Measurements from ENCODE around the gene PVALB. TPM values are rescaled to one million over a fixed set of nuclear protein-coding genes. Genes with fewer than 3 reads are reported as not detected.

The PVALB gene
- total and polyA plus RNA-seq, 2 of the 4 experiments (the other 2 are of a cell fraction) = not detected

DNA sequence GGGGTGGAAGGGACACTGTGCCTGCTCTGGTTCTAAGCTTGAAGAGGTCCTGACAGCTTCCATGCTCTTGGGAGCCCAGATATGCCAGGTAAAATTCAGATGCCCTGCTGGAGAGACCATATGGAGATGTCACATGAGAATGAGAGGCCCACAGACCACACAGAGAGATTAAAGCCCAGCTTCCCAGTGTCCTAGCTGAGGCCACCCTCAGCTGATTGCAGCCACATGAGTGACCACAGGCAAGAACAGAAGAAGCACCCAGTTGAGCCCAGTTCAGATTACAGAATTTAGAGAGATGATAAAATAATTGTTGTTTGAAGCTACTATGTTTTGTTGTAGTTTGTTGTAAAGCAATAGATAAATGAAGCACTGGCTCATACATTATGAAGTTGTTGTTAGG lies 14.4 kb upstream of the PVALB start:
- no peak for TF ChIP-seq SMC3 (IDR thresholded peaks at IDR 0.05; ENCODE audit: low read depth, low read length)
- TF ChIP-seq FOS (IDR thresholded peaks at IDR 0.05; ENCODE audit: low read depth, low read length) = no peak
- TF ChIP-seq MAZ (IDR thresholded peaks at IDR 0.05; ENCODE audit: borderline replicate concordance, low read depth, low read length) = no peak
- TF ChIP-seq CEBPB (IDR thresholded peaks at IDR 0.05; ENCODE audit: low read depth, low read length) = no peak
- no peak for TF ChIP-seq MXI1 (IDR thresholded peaks at IDR 0.05; ENCODE audit: borderline replicate concordance, low read depth, low read length)
- TF ChIP-seq MAFK (IDR thresholded peaks at IDR 0.05; ENCODE audit: low read depth, low read length) = no peak
- no peak for TF ChIP-seq RFX5 (IDR thresholded peaks at IDR 0.05; ENCODE audit: low read depth, low read length)
- no peak for TF ChIP-seq RCOR1 (IDR thresholded peaks at IDR 0.05; ENCODE audit: insufficient replicate concordance, low read length)
- H3K56ac ChIP-seq (ENCODE audit: extremely low read depth, insufficient read depth, low read length) = no peak overlapping the region
- no peak overlapping the region for H3K27ac ChIP-seq (ENCODE audit: insufficient read depth, low read length)
- no peak overlapping the region for H2AFZ ChIP-seq (replicated peaks; ENCODE audit: low read length, poor library complexity)
- H2BK120ac ChIP-seq (ENCODE audit: low read depth, low read length) = no peak overlapping the region
- H3K9me1 ChIP-seq (ENCODE audit: insufficient read depth, low read length) = no peaks in the 10 kb centered on the region
- no peak overlapping the region for H3K4ac ChIP-seq (ENCODE audit: low read depth, low read length)
- no peak overlapping the region for H2BK15ac ChIP-seq (ENCODE audit: low read depth, low read length)
- H3K14ac ChIP-seq (replicated peaks; ENCODE audit: low read depth, low read length) = no peak overlapping the region
- H2AK9ac ChIP-seq (replicated peaks; ENCODE audit: low read depth, low read length, poor library complexity) = no peak overlapping the region
- intact Hi-C loops (cut with micrococcal nuclease) (no loop called here), in situ Hi-C loops (cut with MboI; ENCODE audit: low sequenced_read_pairs) (no loop called here), dilution Hi-C loops (cut with HindIII; ENCODE audit: low sequenced_read_pairs, unreplicated experiment) (no loop called here)
- ATAC-seq (ENCODE audit: low read depth) = no peak
- H3K79me1 ChIP-seq (ENCODE audit: low read depth in 1 of 2, low read length in 2 of 2) = no peaks in the 10 kb centered on the region
- H3K23ac ChIP-seq (ENCODE audit: low read depth, low read length) = no peak overlapping the region
- no peaks in the 10 kb centered on the region for H4K20me1 ChIP-seq (ENCODE audit: insufficient read depth, low read length)
- no peak for DNase-seq
- no peak overlapping the region for H4K91ac ChIP-seq (ENCODE audit: insufficient read depth, low read depth, low read length)
- BruUV-seq (replicated peaks) = no TSS peak
- H3K4me2 ChIP-seq (ENCODE audit: low read depth, low read length) = no peak overlapping the region
- H2AK5ac ChIP-seq (ENCODE audit: low read depth, low read length) = no peak overlapping the region
- H3K18ac ChIP-seq (ENCODE audit: low read depth, low read length) = no peak overlapping the region
- ChIA-PET CTCF (interaction anchor here (1.5 kb wide), 1 partner anchor 25 kb away, joined by 3 read pairs; no protein-coding TSS in a partner anchor), POLR2A (ENCODE audit: unreplicated experiment) (no interaction called here)
- H3K36me3 ChIP-seq (ENCODE audit: control insufficient read depth, insufficient read depth, low read length) = no peaks in the 10 kb centered on the region
- H2BK5ac ChIP-seq (ENCODE audit: low read depth, low read length, poor library complexity, severe bottlenecking) = no peak overlapping the region
- no peak overlapping the region for H3K9ac ChIP-seq (ENCODE audit: low read depth, low read length)
- no peak overlapping the region for H3K4me3 ChIP-seq (ENCODE audit: insufficient read depth, low read depth, low read length)
- H4K8ac ChIP-seq (ENCODE audit: low read depth in 2 of 2, low read length in 2 of 2) = no peak overlapping the region
- no peaks in the 10 kb centered on the region; the same call in 1 of the 2 replicates for H3K9me3 ChIP-seq (ENCODE audit: control insufficient read depth, insufficient read depth, low read length)
- no peaks in the 10 kb centered on the region for H3K4me1 ChIP-seq (ENCODE audit: control insufficient read depth, insufficient read depth, low read length)
- H2BK20ac ChIP-seq (ENCODE audit: low read depth, low read length) = no peak overlapping the region
- H4K5ac ChIP-seq (ENCODE audit: low read depth, low read length) = no peak overlapping the region
- H3K27me3 ChIP-seq (ENCODE audit: control insufficient read depth, insufficient read depth, low read length) = peaks cover 26% of the 10 kb centered on the region
